ENCODE data around the gene RTEL1.

DNA sequence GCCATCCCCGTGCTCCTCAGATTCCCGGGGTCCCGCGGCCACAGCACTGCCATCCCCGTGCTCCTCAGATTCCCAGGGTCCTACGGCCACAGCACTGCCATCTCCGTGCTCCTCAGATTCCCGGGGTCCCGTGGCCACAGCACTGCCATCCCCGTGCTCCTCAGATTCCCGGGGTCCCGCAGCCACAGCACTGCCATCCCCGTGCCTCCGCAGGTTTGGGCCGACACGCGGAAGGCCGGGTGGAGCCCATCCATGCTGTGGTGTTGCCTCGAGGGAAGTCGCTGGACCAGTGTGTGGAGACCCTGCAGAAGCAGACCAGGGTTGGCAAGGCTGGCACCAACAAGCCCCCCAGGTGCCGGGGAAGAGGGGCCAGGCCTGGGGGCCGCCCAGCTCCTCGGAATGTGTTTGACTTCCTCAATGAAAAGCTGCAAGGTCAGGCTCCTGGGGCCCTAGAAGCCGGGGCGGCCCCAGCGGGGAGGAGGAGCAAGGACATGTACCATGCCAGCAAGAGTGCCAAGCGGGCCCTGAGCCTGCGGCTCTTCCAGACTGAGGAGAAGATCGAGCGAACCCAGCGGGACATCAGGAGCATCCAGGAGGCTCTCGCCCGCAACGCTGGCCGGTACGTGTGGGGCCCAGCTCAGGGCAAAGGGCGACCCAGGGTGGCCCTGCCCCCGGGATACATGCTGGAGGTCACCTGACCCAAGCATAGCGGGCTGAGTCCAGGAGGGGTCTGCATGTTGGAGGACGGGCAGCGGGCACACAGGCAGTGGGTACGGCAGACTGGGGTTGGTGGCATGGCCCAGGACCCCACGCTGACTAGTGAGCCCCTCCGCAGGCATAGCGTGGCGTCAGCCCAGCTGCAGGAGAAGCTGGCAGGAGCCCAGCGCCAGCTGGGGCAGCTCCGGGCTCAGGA, 77.1 kb downstream of the RTEL1 start:
- no peak for TF ChIP-seq EZH2 (IDR thresholded peaks at IDR 0.05; ENCODE audit: low read length, unreplicated experiment)
- TF ChIP-seq, protein P1, sequence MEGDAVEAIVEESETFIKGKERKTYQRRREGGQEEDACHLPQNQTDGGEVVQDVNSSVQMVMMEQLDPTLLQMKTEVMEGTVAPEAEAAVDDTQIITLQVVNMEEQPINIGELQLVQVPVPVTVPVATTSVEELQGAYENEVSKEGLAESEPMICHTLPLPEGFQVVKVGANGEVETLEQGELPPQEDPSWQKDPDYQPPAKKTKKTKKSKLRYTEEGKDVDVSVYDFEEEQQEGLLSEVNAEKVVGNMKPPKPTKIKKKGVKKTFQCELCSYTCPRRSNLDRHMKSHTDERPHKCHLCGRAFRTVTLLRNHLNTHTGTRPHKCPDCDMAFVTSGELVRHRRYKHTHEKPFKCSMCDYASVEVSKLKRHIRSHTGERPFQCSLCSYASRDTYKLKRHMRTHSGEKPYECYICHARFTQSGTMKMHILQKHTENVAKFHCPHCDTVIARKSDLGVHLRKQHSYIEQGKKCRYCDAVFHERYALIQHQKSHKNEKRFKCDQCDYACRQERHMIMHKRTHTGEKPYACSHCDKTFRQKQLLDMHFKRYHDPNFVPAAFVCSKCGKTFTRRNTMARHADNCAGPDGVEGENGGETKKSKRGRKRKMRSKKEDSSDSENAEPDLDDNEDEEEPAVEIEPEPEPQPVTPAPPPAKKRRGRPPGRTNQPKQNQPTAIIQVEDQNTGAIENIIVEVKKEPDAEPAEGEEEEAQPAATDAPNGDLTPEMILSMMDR (conservative IDR thresholded peaks at IDR 0.05; ENCODE audit: low read depth, low read length): no peak
